C4-2B (cell line): ENCODE results near the gene PPARD.

Experiments used
- ZFX ChIP-seq: fragments of 450-650 bp; IDR thresholded peaks from 2 replicates; pipeline ENCODE4 v1.6.1; 2017
- TF ChIP-seq, protein P1 (sequence below): fragments of 450-650 bp; conservative IDR thresholded peaks from 2 replicates; pipeline ENCODE4 v1.5.1; 2017; ENCODE audit warnings: mild to moderate bottlenecking

DNA sequence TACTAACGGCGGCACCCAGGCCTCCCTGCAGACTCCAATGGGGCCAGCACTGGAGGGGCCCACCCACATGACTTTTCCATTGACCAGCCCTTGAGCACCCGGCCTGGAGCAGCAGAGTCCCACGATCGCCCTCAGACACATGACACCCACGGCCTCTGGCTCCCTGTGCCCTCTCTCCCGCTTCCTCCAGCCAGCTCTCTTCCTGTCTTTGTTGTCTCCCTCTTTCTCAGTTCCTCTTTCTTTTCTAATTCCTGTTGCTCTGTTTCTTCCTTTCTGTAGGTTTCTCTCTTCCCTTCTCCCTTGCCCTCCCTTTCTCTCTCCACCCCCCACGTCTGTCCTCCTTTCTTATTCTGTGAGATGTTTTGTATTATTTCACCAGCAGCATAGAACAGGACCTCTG is 83.7 kb downstream of the PPARD start:
- TF ChIP-seq, protein P1, sequence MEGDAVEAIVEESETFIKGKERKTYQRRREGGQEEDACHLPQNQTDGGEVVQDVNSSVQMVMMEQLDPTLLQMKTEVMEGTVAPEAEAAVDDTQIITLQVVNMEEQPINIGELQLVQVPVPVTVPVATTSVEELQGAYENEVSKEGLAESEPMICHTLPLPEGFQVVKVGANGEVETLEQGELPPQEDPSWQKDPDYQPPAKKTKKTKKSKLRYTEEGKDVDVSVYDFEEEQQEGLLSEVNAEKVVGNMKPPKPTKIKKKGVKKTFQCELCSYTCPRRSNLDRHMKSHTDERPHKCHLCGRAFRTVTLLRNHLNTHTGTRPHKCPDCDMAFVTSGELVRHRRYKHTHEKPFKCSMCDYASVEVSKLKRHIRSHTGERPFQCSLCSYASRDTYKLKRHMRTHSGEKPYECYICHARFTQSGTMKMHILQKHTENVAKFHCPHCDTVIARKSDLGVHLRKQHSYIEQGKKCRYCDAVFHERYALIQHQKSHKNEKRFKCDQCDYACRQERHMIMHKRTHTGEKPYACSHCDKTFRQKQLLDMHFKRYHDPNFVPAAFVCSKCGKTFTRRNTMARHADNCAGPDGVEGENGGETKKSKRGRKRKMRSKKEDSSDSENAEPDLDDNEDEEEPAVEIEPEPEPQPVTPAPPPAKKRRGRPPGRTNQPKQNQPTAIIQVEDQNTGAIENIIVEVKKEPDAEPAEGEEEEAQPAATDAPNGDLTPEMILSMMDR, result no peak
- TF ChIP-seq ZFX, result no peak
